H9 (cell line): ENCODE data around the gene AIFM3. TPM values are rescaled to one million over a fixed set of nuclear protein-coding genes. Genes with fewer than 3 reads are reported as not detected.

Experiments
- DNase-seq: peaks from one replicate; pipeline ENCODE4 v3.0.0-alpha.2; 2017
- H2AFZ ChIP-seq: one replicate; pipeline ENCODE4 v1.6.1; 2013; ENCODE audit warnings: mild to moderate bottlenecking, low read length, control low read depth, moderate library complexity
- H2AK5ac ChIP-seq: 2 replicates; pipeline ENCODE4 v1.6.1; 2013; ENCODE audit warnings: low read length, control low read depth, mixed read lengths; ENCODE audit not compliant: insufficient read length
- H2BK120ac ChIP-seq: one replicate; pipeline ENCODE4 v1.6.1; 2013; ENCODE audit warnings: low read depth, mild to moderate bottlenecking, low read length, control low read depth, inconsistent platforms; ENCODE audit not compliant: poor library complexity, severe bottlenecking
- H2BK12ac ChIP-seq: 2 replicates; pipeline ENCODE4 v1.6.1; 2013; ENCODE audit warnings: low read length, control low read depth, mixed read lengths, low read depth; ENCODE audit not compliant: insufficient read length
- H2BK15ac ChIP-seq: 2 replicates; pipeline ENCODE4 v1.6.1; 2013; ENCODE audit warnings: low read depth, low read length, control low read depth
- H2BK20ac ChIP-seq: one replicate; pipeline ENCODE4 v1.6.1; 2013; ENCODE audit warnings: low read depth, mild to moderate bottlenecking, low read length, control low read depth, inconsistent platforms; ENCODE audit not compliant: poor library complexity, severe bottlenecking
- H2BK5ac ChIP-seq: 2 replicates; pipeline ENCODE4 v1.6.1; 2013; ENCODE audit warnings: low read length, control low read depth, mixed read lengths; ENCODE audit not compliant: insufficient read length
- H3K14ac ChIP-seq: 2 replicates; pipeline ENCODE4 v1.6.1; 2013; ENCODE audit warnings: low read length, control low read depth; ENCODE audit not compliant: insufficient read depth
- H3K18ac ChIP-seq: 2 replicates; pipeline ENCODE4 v1.6.1; 2013; ENCODE audit warnings: low read depth, mild to moderate bottlenecking, mixed read lengths, low read length, control low read depth; ENCODE audit not compliant: insufficient read length
- H3K23ac ChIP-seq: 2 replicates; pipeline ENCODE4 v1.6.1; 2013; ENCODE audit warnings: low read length, control low read depth, mixed read lengths, low read depth; ENCODE audit not compliant: insufficient read length
- H3K23me2 ChIP-seq: 2 replicates; pipeline ENCODE4 v1.6.1; 2013; ENCODE audit warnings: low read depth, mild to moderate bottlenecking, mixed read lengths, low read length, control low read depth; ENCODE audit not compliant: insufficient read length, poor library complexity, severe bottlenecking
- H3K27ac ChIP-seq: 2 replicates; pipeline ENCODE4 v1.5.1; 2013; ENCODE audit warnings: low read length, control low read depth, mixed read lengths, low read depth; ENCODE audit not compliant: insufficient read length
- H3K27me3 ChIP-seq: 2 replicates; pipeline ENCODE4 v1.6.1; 2013; ENCODE audit warnings: low read length, control low read depth, inconsistent platforms; ENCODE audit not compliant: insufficient read depth
- H3K4ac ChIP-seq: 2 replicates; pipeline ENCODE4 v1.6.1; 2013; ENCODE audit warnings: low read depth, mild to moderate bottlenecking, control low read depth, inconsistent platforms, low read length, moderate library complexity
- H3K4me1 ChIP-seq: 2 replicates; pipeline ENCODE4 v1.6.1; 2013; ENCODE audit warnings: low read length, control low read depth, inconsistent platforms; ENCODE audit not compliant: insufficient read depth
- H3K4me2 ChIP-seq: 2 replicates; pipeline ENCODE4 v1.6.1; 2013; ENCODE audit warnings: low read length, control low read depth, mixed read lengths; ENCODE audit not compliant: insufficient read length, insufficient read depth
- H3K56ac ChIP-seq: 2 replicates; pipeline ENCODE4 v1.6.1; 2013; ENCODE audit warnings: low read depth, mild to moderate bottlenecking, mixed read lengths, low read length, control low read depth; ENCODE audit not compliant: insufficient read length
- H3K79me1 ChIP-seq: 2 replicates; pipeline ENCODE4 v1.6.1; 2013; ENCODE audit warnings: low read depth, mild to moderate bottlenecking, moderate library complexity, low read length, control low read depth, inconsistent platforms; ENCODE audit not compliant: insufficient read depth, poor library complexity, severe bottlenecking
- H3K79me2 ChIP-seq: 2 replicates; pipeline ENCODE4 v1.6.1; 2013; ENCODE audit warnings: low read length, control low read depth, inconsistent platforms; ENCODE audit not compliant: insufficient read depth
- H3K9ac ChIP-seq: 2 replicates; pipeline ENCODE4 v1.6.1; 2013; ENCODE audit warnings: low read length, control low read depth, mixed read lengths; ENCODE audit not compliant: insufficient read length; ENCODE audit errors: extremely low read depth
- H3K9me3 ChIP-seq: one replicate; pipeline ENCODE4 v1.6.1; 2013; ENCODE audit warnings: low read depth, low read length, inconsistent platforms; ENCODE audit not compliant: control insufficient read depth
- H3T11ph ChIP-seq: one replicate; pipeline ENCODE4 v1.6.1; 2013; ENCODE audit warnings: mild to moderate bottlenecking, low read length, control low read depth, inconsistent platforms
- H4K20me1 ChIP-seq: one replicate; pipeline ENCODE4 v1.6.1; 2013; ENCODE audit not compliant: control insufficient read depth, insufficient read length, insufficient read depth
- H4K5ac ChIP-seq: 2 replicates; pipeline ENCODE4 v1.6.1; 2013; ENCODE audit warnings: low read depth, mild to moderate bottlenecking, mixed read lengths, low read length, control low read depth; ENCODE audit not compliant: insufficient read length
- H4K8ac ChIP-seq: replicated peaks from 2 replicates; pipeline ENCODE4 v1.6.1; 2013; ENCODE audit warnings: low read length, control low read depth, mixed read lengths, low read depth; ENCODE audit not compliant: insufficient read length
- H4K91ac ChIP-seq: 2 replicates; pipeline ENCODE4 v1.6.1; 2013; ENCODE audit warnings: low read depth, mild to moderate bottlenecking, moderate library complexity, mixed read lengths, low read length, control low read depth; ENCODE audit not compliant: insufficient read length
- H3K27ac Mint-ChIP-seq, 3 experiments: 2 replicates in 2 of 3; 3 replicates in 1 of 3; pipeline ENCODE4 v1.8.0; 2020 to 2021; ENCODE audit warnings: mixed read lengths in 3 of 3, mild to moderate bottlenecking in 1 of 3, moderate library complexity in 1 of 3
- H3K27me3 Mint-ChIP-seq: 2 replicates; pipeline ENCODE4 v1.8.0; 2021; ENCODE audit warnings: low read depth, mild to moderate bottlenecking, moderate library complexity, mixed read lengths
- H3K36me3 Mint-ChIP-seq, 3 experiments: 2 replicates in 2 of 3; 3 replicates in 1 of 3; pipeline ENCODE4 v1.8.0; 2020 to 2021; ENCODE audit warnings: low read depth in 3 of 3, mixed read lengths in 3 of 3; ENCODE audit not compliant: insufficient read depth in 1 of 3
- H3K4me1 Mint-ChIP-seq, 2 experiments: 2 replicates each; pipeline ENCODE4 v1.8.0; 2020; ENCODE audit warnings: mixed read lengths in 2 of 2
- H3K4me3 Mint-ChIP-seq, 2 experiments: 2 replicates in 1 of 2; 3 replicates in 1 of 2; pipeline ENCODE4 v1.8.0; 2020 to 2021; ENCODE audit warnings: mild to moderate bottlenecking in 2 of 2, mixed read lengths in 2 of 2, moderate library complexity in 1 of 2
- H3K9me3 Mint-ChIP-seq, 2 experiments: 2 replicates in 1 of 2; 3 replicates in 1 of 2; pipeline ENCODE4 v1.8.0; 2020; ENCODE audit warnings: mild to moderate bottlenecking in 2 of 2, mixed read lengths in 2 of 2, moderate library complexity in 1 of 2
- CTCF ChIP-seq: fragments of 200-600 bp; sonication (generic); conservative IDR thresholded peaks from 3 replicates; pipeline ENCODE4 v1.8.0; 2021; ENCODE audit warnings: antibody characterized with exemption, mild to moderate bottlenecking
- WGBS: extraction: QIAGEN DNeasy Blood & Tissue Kit; methylation state at CpG from one replicate; pipeline ENCODE4 v1.1.7; 2013; ENCODE audit warnings: missing lambda C conversion rate, low lambda C conversion rate, mixed read lengths; ENCODE audit not compliant: insufficient read length; ENCODE audit errors: extremely low coverage; 5-methylcytosine and 5-hydroxymethylcytosine counted together
- total RNA-seq: library from RNA; stranded (reverse); gene quantifications from 2 replicates; pipeline ENCODE4 v1.2.1, GENCODE V29; 2021

Gene AIFM3
- total RNA-seq, 1 experiment from 2014 or later, result 1.9 TPM

- no peaks in the 10 kb centered on the region for H3K79me2 ChIP-seq
- H3K27me3 ChIP-seq, result no peaks in the 10 kb centered on the region
- H4K5ac ChIP-seq, result no peak overlapping the region
- no peak overlapping the region for H3K4me3 Mint-ChIP-seq
- no peak overlapping the region for H3K4me2 ChIP-seq
- peaks cover 0 to 37% (median 21%) of the 10 kb centered on the region in 3 experiments for H3K36me3 Mint-ChIP-seq
- no peak overlapping the region for H2BK120ac ChIP-seq
- DNase-seq, result no peak
- no peak overlapping the region for H3K4ac ChIP-seq
- H3K14ac ChIP-seq, result no peak overlapping the region
- 0 out of 2 replicates have a peak, but pooled peaks cover 2% of the 10 kb centered on the region for H3K4me1 ChIP-seq
- H2BK12ac ChIP-seq, result no peak overlapping the region
- no peak overlapping the region for H3T11ph ChIP-seq
- H3K56ac ChIP-seq, result no peak overlapping the region
- H3K27ac Mint-ChIP-seq, result no peak overlapping the region
- H3K23ac ChIP-seq, result no peak overlapping the region
- peaks cover 8 to 10% of the 10 kb centered on the region in 2 experiments for H3K4me1 Mint-ChIP-seq
- no peak overlapping the region for H2AK5ac ChIP-seq
- H3K9me3 ChIP-seq, result no peaks in the 10 kb centered on the region
- no peaks in the 10 kb centered on the region for H4K20me1 ChIP-seq
- no peak overlapping the region for H3K9ac ChIP-seq
- WGBS, result 100% methylated on average over 1 of the region's 1 CpG
- no peak overlapping the region for H2BK15ac ChIP-seq
- no peak overlapping the region for H4K8ac ChIP-seq
- H2BK5ac ChIP-seq, result no peak overlapping the region
- H3K27me3 Mint-ChIP-seq, result no peaks in the 10 kb centered on the region; the same call in 1 of the 2 replicates
- no peak overlapping the region for H3K18ac ChIP-seq
- H3K23me2 ChIP-seq, result peaks cover 9% of the 10 kb centered on the region
- H3K27ac ChIP-seq, result no peak overlapping the region
- no peak overlapping the region for H2AFZ ChIP-seq
- H4K91ac ChIP-seq, result no peak overlapping the region
- no peak overlapping the region for H2BK20ac ChIP-seq
- no peaks in the 10 kb centered on the region for H3K79me1 ChIP-seq
- no peaks in the 10 kb centered on the region; a peak in 1 of 5 replicates for H3K9me3 Mint-ChIP-seq
- TF ChIP-seq CTCF, result no peak
Observed at GRCh38 chr22:20986365-20986764, 19.3 kb downstream of the AIFM3 start.
